SK-N-SH treated with all-trans-retinoic acid at 6 μM for 48 hours (cell line): ENCODE results near the gene CRYL1.

Experiments used
- ATAC-seq: fragments of 200-7000 bp; cut with Tn5 transposase; 3 replicates; pipeline ENCODE4 v1.9.1; 2020; ENCODE audit warnings: mild to moderate bottlenecking, moderate library complexity
- ARNTL ChIP-seq: fragments of 450-650 bp; formaldehyde crosslinking; IDR thresholded peaks from 2 replicates; pipeline ENCODE4 v1.5.0; 2020; ENCODE audit warnings: low read depth, mild to moderate bottlenecking, moderate library complexity, borderline replicate concordance
- BACH2 ChIP-seq: fragments of 250-450 bp; sonication (Bioruptor Pico); IDR thresholded peaks from 2 replicates; pipeline ENCODE4 v1.9.0; 2021; ENCODE audit warnings: mild to moderate bottlenecking, borderline replicate concordance
- CREB5 ChIP-seq: fragments of 250-450 bp; sonication (Bioruptor Pico); IDR thresholded peaks from 2 replicates; pipeline ENCODE4 v1.5.1; 2020; ENCODE audit warnings: low read depth, mild to moderate bottlenecking, moderate library complexity
- CSDC2 ChIP-seq: fragments of 250-450 bp; sonication (Bioruptor Pico); IDR thresholded peaks from 2 replicates; pipeline ENCODE4 v1.5.0; 2020; ENCODE audit warnings: mild to moderate bottlenecking, moderate library complexity
- CSRNP3 ChIP-seq: fragments of 250-450 bp; sonication (Bioruptor Pico); IDR thresholded peaks from 2 replicates; pipeline ENCODE4 v1.5.1; 2021; ENCODE audit warnings: mild to moderate bottlenecking, moderate library complexity
- ESRRG ChIP-seq: fragments of 250-450 bp; sonication (Bioruptor Pico); IDR thresholded peaks from 2 replicates; pipeline ENCODE4 v1.6.1; 2021; ENCODE audit warnings: mild to moderate bottlenecking
- GLIS3 ChIP-seq: fragments of 250-450 bp; sonication (Bioruptor Pico); IDR thresholded peaks from 2 replicates; pipeline ENCODE4 v1.5.0; 2020; ENCODE audit warnings: mild to moderate bottlenecking, moderate library complexity
- ISL1 ChIP-seq: fragments of 250-450 bp; sonication (Bioruptor Pico); IDR thresholded peaks from 2 replicates; pipeline ENCODE4 v2.1.2; 2022; ENCODE audit warnings: mild to moderate bottlenecking, moderate library complexity
- OSR1 ChIP-seq: fragments of 250-450 bp; sonication (Bioruptor Pico); IDR thresholded peaks from 2 replicates; pipeline ENCODE4 v1.8.0; 2022; ENCODE audit warnings: moderate library complexity, mild to moderate bottlenecking, inconsistent platforms
- POU6F1 ChIP-seq: fragments of 250-450 bp; sonication (Bioruptor Pico); IDR thresholded peaks from 2 replicates; pipeline ENCODE4 v1.8.0; 2021; ENCODE audit warnings: low read depth, mild to moderate bottlenecking, moderate library complexity, borderline replicate concordance
- PPARA ChIP-seq: fragments of 250-450 bp; sonication (Bioruptor Pico); IDR thresholded peaks from 2 replicates; pipeline ENCODE4 v1.5.0; 2020; ENCODE audit warnings: mild to moderate bottlenecking, borderline replicate concordance
- RARB ChIP-seq: fragments of 250-450 bp; sonication (Bioruptor Pico); IDR thresholded peaks from 2 replicates; pipeline ENCODE4 v1.8.0; 2021; ENCODE audit warnings: mild to moderate bottlenecking, moderate library complexity
- TCF4 ChIP-seq: fragments of 250-450 bp; sonication (Bioruptor Pico); IDR thresholded peaks from 2 replicates; pipeline ENCODE4 v1.8.0; 2021; ENCODE audit warnings: mild to moderate bottlenecking, moderate library complexity, borderline replicate concordance
- TOX ChIP-seq: fragments of 250-450 bp; sonication (Bioruptor Pico); IDR thresholded peaks from 2 replicates; pipeline ENCODE4 v1.8.0; 2021; ENCODE audit warnings: mild to moderate bottlenecking, moderate library complexity, borderline replicate concordance
- TSHZ2 ChIP-seq: fragments of 250-450 bp; sonication (Bioruptor Pico); IDR thresholded peaks from 2 replicates; pipeline ENCODE4 v1.5.0; 2020; ENCODE audit warnings: mild to moderate bottlenecking, moderate library complexity
- ZC3H10 ChIP-seq: fragments of 250-450 bp; sonication (Bioruptor Pico); IDR thresholded peaks from 2 replicates; pipeline ENCODE4 v1.5.1; 2021; ENCODE audit warnings: mild to moderate bottlenecking, moderate library complexity
- ZFP3 ChIP-seq: fragments of 250-450 bp; sonication (Bioruptor Pico); IDR thresholded peaks from 2 replicates; pipeline ENCODE4 v1.5.0; 2020; ENCODE audit warnings: mild to moderate bottlenecking, moderate library complexity
- ZFP30 ChIP-seq: fragments of 450-650 bp; formaldehyde crosslinking; IDR thresholded peaks from 2 replicates; pipeline ENCODE4 v1.5.0; 2022; ENCODE audit warnings: mild to moderate bottlenecking, moderate library complexity
- ZNF565 ChIP-seq: fragments of 450-650 bp; formaldehyde crosslinking; conservative IDR thresholded peaks from 2 replicates; pipeline ENCODE4 v1.5.0; 2020; ENCODE audit warnings: low read depth, mild to moderate bottlenecking, moderate library complexity
- ZNF70 ChIP-seq: fragments of 450-650 bp; formaldehyde crosslinking; IDR thresholded peaks from 2 replicates; pipeline ENCODE4 v1.5.0; 2020; ENCODE audit warnings: mild to moderate bottlenecking, moderate library complexity
- ZNF8 ChIP-seq: fragments of 450-650 bp; formaldehyde crosslinking; IDR thresholded peaks from 2 replicates; pipeline ENCODE4 v1.5.0; 2020; ENCODE audit warnings: mild to moderate bottlenecking, moderate library complexity

CRYL1 gene

GRCh38 chr13:20470136-20470535 is 55.5 kb downstream of the CRYL1 start:
- no peak for TF ChIP-seq GLIS3
- TF ChIP-seq, all 23 proteins: peak for 0
- ATAC-seq, result no peak

- TF ChIP-seq RARB (CRISPR knock-in tag) (no peak), POU6F1 (CRISPR knock-in tag) (no peak), OSR1 (CRISPR knock-in tag) (no peak), TSHZ2 (CRISPR knock-in tag) (no peak), CSRNP3 (CRISPR knock-in tag) (no peak), ZNF8 (CRISPR knock-in tag) (no peak), ZC3H10 (CRISPR knock-in tag) (no peak), TOX (CRISPR knock-in tag) (no peak), PPARA (CRISPR knock-in tag) (no peak), ISL1 (CRISPR knock-in tag) (no peak), TCF4 (no peak), ZFP30 (CRISPR knock-in tag) (no peak), CREB5 (no peak), ESRRG (CRISPR knock-in tag) (no peak), BACH2 (CRISPR knock-in tag) (no peak), ARNTL (CRISPR knock-in tag) (no peak)
- ATAC-seq, result no peak
These were observed 59.3 kb downstream of the CRYL1 start for GRCh38 chr13:20466371-20466770.

- peak; percentile 37; the same call in 1 of the 3 replicates for ATAC-seq
- no peak for TF ChIP-seq ZFP3 (CRISPR knock-in tag)
- TF ChIP-seq CSRNP3 (CRISPR knock-in tag), result no peak
- no peak for TF ChIP-seq ZNF70 (CRISPR knock-in tag)
- no peak for TF ChIP-seq ARNTL (CRISPR knock-in tag)
- TF ChIP-seq CREB5, result no peak
- TF ChIP-seq TOX (CRISPR knock-in tag), result no peak
- no peak for TF ChIP-seq ISL1 (CRISPR knock-in tag)
- no peak for TF ChIP-seq ZFP30 (CRISPR knock-in tag)
- no peak for TF ChIP-seq CSDC2
- no peak for TF ChIP-seq ZNF565
- no peak for TF ChIP-seq BACH2 (CRISPR knock-in tag)
- TF ChIP-seq TSHZ2 (CRISPR knock-in tag), result no peak
These were observed 60.3 kb downstream of the CRYL1 start for GRCh38 chr13:20465218-20465879.
